ENCODE data around the gene MEN1.

MEN1 gene

GRCh38 chr11:64810271-64810890 is at the start of gene MEN1:
TSS of gene MEN1 (minus strand) at chr11:64810551. CDS start at chr11:64810109, 442 bp downstream.
- peak within 1 kb of the TSS; percentile 80 for H3K27ac ChIP-seq
- no peak for TF ChIP-seq CTCF (conservative IDR thresholded peaks at IDR 0.05; ENCODE audit: low read depth)
- CTCF ChIA-PET: interaction anchor here (0.7 to 0.8 kb wide), 3 partner anchors 28 to 71 kb away, joined by 3 to 6 read pairs (median 3); no protein-coding TSS in a partner anchor
- POLR2A ChIA-PET (ENCODE audit: low non-redundant PET): no interaction called here
- DNase-seq (ENCODE audit: low spot score): peak; percentile 94

GRCh38 chr11:64859542-64860414 is 49.4 kb upstream of the MEN1 start:
- no peak for DNase-seq (ENCODE audit: low spot score)
- no peak for TF ChIP-seq CTCF (conservative IDR thresholded peaks at IDR 0.05; ENCODE audit: low read depth)
- H3K27ac ChIP-seq: peak overlapping the region; percentile 99
- POLR2A ChIA-PET (ENCODE audit: low non-redundant PET): no interaction called here
- CTCF ChIA-PET: no interaction called here

GRCh38 chr11:64858467-64859263 is 48.3 kb upstream of the MEN1 start:
- TF ChIP-seq CTCF (conservative IDR thresholded peaks at IDR 0.05; ENCODE audit: low read depth): no peak
- ChIA-PET CTCF (no interaction called here), POLR2A (ENCODE audit: low non-redundant PET) (no interaction called here)
- no peak for DNase-seq (ENCODE audit: low spot score)
- H3K27ac ChIP-seq: peak overlapping the region; percentile 99

GRCh38 chr11:64857485-64857884 is 47.1 kb upstream of the MEN1 start:
- DNase-seq (ENCODE audit: low spot score): no peak
- ChIA-PET CTCF (interaction anchor here (0.8 to 1.0 kb wide), 2 partner anchors 11 to 31 kb away, joined by 4 to 6 read pairs; no protein-coding TSS in a partner anchor), POLR2A (ENCODE audit: low non-redundant PET) (interaction anchor here (0.7 kb wide), 1 partner anchor 602 kb away, joined by 4 read pairs; no protein-coding TSS in a partner anchor)
- peak overlapping the region; percentile 99 for H3K27ac ChIP-seq
- no peak for TF ChIP-seq CTCF (conservative IDR thresholded peaks at IDR 0.05; ENCODE audit: low read depth)

GRCh38 chr11:64856382-64857227 is 46.3 kb upstream of the MEN1 start:
- no peak for TF ChIP-seq CTCF (conservative IDR thresholded peaks at IDR 0.05; ENCODE audit: low read depth)
- peak overlapping the region; percentile 99 for H3K27ac ChIP-seq
- peak; percentile 87 for DNase-seq (ENCODE audit: low spot score)
- ChIA-PET POLR2A (ENCODE audit: low non-redundant PET) (interaction anchor here (0.9 to 1.4 kb wide), 3 partner anchors 8 to 20 kb away, joined by 3 to 4 read pairs (median 4); no protein-coding TSS in a partner anchor), CTCF (interaction anchor here (0.6 to 2.0 kb wide), 6 partner anchors 10 to 1992 kb away, joined by 3 to 6 read pairs (median 5); partner anchors contain the start of gene ARL2)

Data from RWPE1 (cell line).